Body of pancreas (tissue), 4 donors: Measurements from ENCODE around the gene TM9SF4. TPM values are rescaled to one million over a fixed set of nuclear protein-coding genes. Genes with fewer than 3 reads are reported as not detected.
A peak's percentile ranks its signal among the peaks of the same experiment; 100 is the strongest.

Experiments used
- ATAC-seq: fragments of 150-250 bp; one replicate; pipeline ENCODE4 v1.9.1; 2016
- DNase-seq, 4 donors: peaks; one replicate each; pipeline ENCODE4 v3.0.0-alpha.2; 2019
- H3K27ac ChIP-seq, 4 donors: fragments of 200-600 bp; sonication (generic); 1 replicate in 3 of 4; 2 replicates in 1 of 4; pipeline versions ENCODE4 v1.5.1 to v1.6.1; 2016 to 2019; ENCODE audit warnings: mild to moderate bottlenecking in 1 of 4, mixed read lengths in 1 of 4, moderate library complexity in 1 of 4
- H3K27me3 ChIP-seq, 2 donors: fragments of 200-600 bp; sonication (generic); one replicate each; pipeline ENCODE4 v1.6.0; 2016; ENCODE audit warnings: mild to moderate bottlenecking in 1 of 2
- H3K36me3 ChIP-seq, 2 donors: fragments of 200-600 bp; sonication (generic); replicated peaks in 1 of 2; 2 replicates each; pipeline ENCODE4 v1.5.1; 2016; ENCODE audit warnings: low read depth in 2 of 2; ENCODE audit not compliant: insufficient read depth in 1 of 2
- H3K4me1 ChIP-seq: fragments of 200-600 bp; sonication (generic); one replicate; pipeline ENCODE4 v1.6.0; 2016
- H3K4me3 ChIP-seq, 2 donors: fragments of 200-600 bp; sonication (generic); 1 replicate in 1 of 2; 2 replicates in 1 of 2; pipeline ENCODE4 v1.5.1; 2016 to 2019
- H3K9me3 ChIP-seq, 3 donors: fragments of 200-600 bp; sonication (generic); 1 replicate in 2 of 3; 2 replicates in 1 of 3; pipeline ENCODE4 v1.5.1; 2016
- CTCF ChIP-seq, 7 experiments: fragments of 450-650 bp in 4 of 7; fragments of 200-600 bp in 3 of 7; sonication (generic) in 3 of 7; IDR thresholded peaks; one replicate each; pipeline ENCODE4 v1.5.1; 2016 to 2019; ENCODE audit warnings: antibody characterized with exemption in 7 of 7
- POLR2A ChIP-seq, 3 donors: fragments of 450-650 bp; IDR thresholded peaks; one replicate each; pipeline ENCODE4 v1.6.1; 2016; ENCODE audit warnings: antibody characterized with exemption in 3 of 3, mild to moderate bottlenecking in 2 of 3
- WGBS, 2 donors: methylation state at CpG; one replicate each; pipeline ENCODE4 v1.1.5; 2017; 5-methylcytosine and 5-hydroxymethylcytosine counted together
- intact Hi-C: fragments of 100-400 bp; cut with DNase I; formaldehyde crosslinking; loops from one replicate; pipeline ENCODE4 v1.15.1; 2023
- total RNA-seq, 2 donors: library from RNA; depleted of rRNA; stranded (reverse); fragments of >200 nt; gene quantifications; one replicate each; pipeline ENCODE4 v1.1.0, GENCODE V29; 2016

TM9SF4 gene
- total RNA-seq, 2 donors from 2014 or later: 16.9 to 27.0 TPM

DNA sequence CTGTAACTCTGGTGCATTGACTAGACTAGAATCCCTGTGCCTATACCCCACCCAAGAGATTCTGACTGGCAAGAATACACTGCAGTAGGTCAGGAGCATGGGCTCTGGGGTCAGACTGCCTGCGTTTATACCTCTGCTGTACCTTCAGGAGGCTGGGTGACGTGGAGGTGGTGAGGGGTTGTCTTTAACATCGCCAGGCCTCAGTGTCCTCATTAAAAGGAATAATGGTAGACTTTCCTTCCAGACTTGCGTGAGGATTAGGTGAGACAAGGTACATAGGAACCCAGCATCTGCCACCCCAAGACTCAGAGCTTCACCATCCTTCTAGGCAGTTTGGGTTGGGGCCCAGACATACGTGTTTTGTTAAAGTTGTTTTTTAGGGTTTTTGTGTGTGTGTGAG lies 44.3 kb downstream of the TM9SF4 start:
- intact Hi-C loops: no loop called here
- no peak for ATAC-seq
- H3K9me3 ChIP-seq: no peaks in the 10 kb centered on the region
- H3K36me3 ChIP-seq: peaks cover 0 to 23% of the 10 kb centered on the region in 2 donors
- peaks cover 13% of the 10 kb centered on the region for H3K4me1 ChIP-seq
- no peak overlapping the region for H3K4me3 ChIP-seq
- H3K27ac ChIP-seq: no peak overlapping the region
- H3K27me3 ChIP-seq: no peaks in the 10 kb centered on the region
- DNase-seq: no peak
- WGBS, 2 donors: 88 to 95% methylated on average over 5 of the region's 5 CpGs
- TF ChIP-seq CTCF (IDR thresholded peaks at IDR 0.05): no peak
- no peak for TF ChIP-seq POLR2A (IDR thresholded peaks at IDR 0.05)

GRCh38 chr20:32155017-32155981 lies 45.8 kb downstream of the TM9SF4 start:
- Histone ChIP-seq H3K36me3 (peaks cover 0 to 22% of the 10 kb centered on the region in 2 donors), H3K27me3 (no peaks in the 10 kb centered on the region), H3K27ac (peak overlapping the region; percentile 6 to 54 (median 48)), H3K9me3 (no peaks in the 10 kb centered on the region), H3K4me3 (no peak overlapping the region), H3K4me1 (peaks cover 13% of the 10 kb centered on the region)
- intact Hi-C loops: no loop called here
- TF ChIP-seq POLR2A (IDR thresholded peaks at IDR 0.05) (no peak), CTCF (IDR thresholded peaks at IDR 0.05) (peak in 5 of 7 experiments; percentile 11 to 44 (median 39))
- WGBS, 2 donors: 44 to 55% methylated on average over 11 of the region's 11 CpGs
- DNase-seq (peak; percentile 59 to 87 (median 71)), ATAC-seq (peak; percentile 85)

DNA sequence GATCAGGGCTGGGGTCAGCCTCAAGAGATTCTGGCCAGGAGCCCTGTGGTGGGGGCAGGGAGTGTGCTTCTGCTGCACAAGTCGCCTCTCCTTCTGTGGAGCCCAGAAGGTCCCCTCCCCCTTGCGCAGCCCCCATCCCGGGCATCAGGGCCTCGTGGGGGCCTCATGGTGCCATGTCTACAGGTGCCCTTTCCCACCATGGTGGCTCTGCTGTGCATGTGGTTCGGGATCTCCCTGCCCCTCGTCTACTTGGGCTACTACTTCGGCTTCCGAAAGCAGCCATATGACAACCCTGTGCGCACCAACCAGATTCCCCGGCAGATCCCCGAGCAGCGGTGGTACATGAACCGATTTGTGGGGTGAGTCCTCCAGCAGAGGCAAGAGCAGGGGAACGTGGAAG lies 48.1 kb downstream of the TM9SF4 start:
- Histone ChIP-seq H3K36me3 (peaks cover 0 to 26% of the 10 kb centered on the region in 2 donors), H3K27ac (no peak overlapping the region), H3K4me1 (peaks cover 13% of the 10 kb centered on the region), H3K4me3 (no peak overlapping the region), H3K9me3 (no peaks in the 10 kb centered on the region), H3K27me3 (no peaks in the 10 kb centered on the region)
- no peak for ATAC-seq
- no peak for DNase-seq
- intact Hi-C loops: no loop called here
- TF ChIP-seq POLR2A (IDR thresholded peaks at IDR 0.05) (no peak), CTCF (IDR thresholded peaks at IDR 0.05) (no peak)
- WGBS, 2 donors: 87 to 96% methylated on average over 8 to 12 of the region's 14 CpGs

- intact Hi-C loops: no loop called here
- H3K27me3 ChIP-seq: no peaks in the 10 kb centered on the region
- peaks cover 0 to 27% of the 10 kb centered on the region in 2 donors for H3K36me3 ChIP-seq
- no peak overlapping the region for H3K27ac ChIP-seq
- peaks cover 13% of the 10 kb centered on the region for H3K4me1 ChIP-seq
- ATAC-seq (no peak), DNase-seq (no peak)
- H3K9me3 ChIP-seq: no peaks in the 10 kb centered on the region
- TF ChIP-seq POLR2A (IDR thresholded peaks at IDR 0.05) (no peak), CTCF (IDR thresholded peaks at IDR 0.05) (no peak)
- WGBS, 2 donors: 95 to 96% methylated on average over 9 to 11 of the region's 11 CpGs
- no peak overlapping the region for H3K4me3 ChIP-seq
These were observed 48.8 kb downstream of the TM9SF4 start for GRCh38 chr20:32158351-32158750.
